GM18498 (cell line): Measurements from ENCODE around the gene RIOK2.
A peak's percentile ranks its signal among the peaks of the same experiment; 100 is the strongest.

Experiments
- ATAC-seq: cut with Tn5 transposase; IDR thresholded peaks from one replicate; pipeline ENCODE4 v1.9.1; 2021; ENCODE audit warnings: mild to moderate bottlenecking, moderate library complexity; ENCODE audit not compliant: unreplicated experiment

RIOK2 gene

GRCh38 chr5:97131139-97131710, 51.8 kb downstream of the RIOK2 start:
- no peak for ATAC-seq

GRCh38 chr5:97127727-97128126, 55.3 kb downstream of the RIOK2 start:
- no peak for ATAC-seq

GRCh38 chr5:97125125-97125683, 57.8 kb downstream of the RIOK2 start:
- no peak for ATAC-seq

GRCh38 chr5:97124335-97124734, 58.7 kb downstream of the RIOK2 start:
- no peak for ATAC-seq

- no peak for ATAC-seq
Measured at GRCh38 chr5:97121848-97122247, 61.2 kb downstream of the RIOK2 start.

GRCh38 chr5:97120195-97120594, 62.9 kb downstream of the RIOK2 start:
- no peak for ATAC-seq

- no peak for ATAC-seq
Measured at GRCh38 chr5:97119007-97119390, 64.0 kb downstream of the RIOK2 start.

- peak; percentile 79 for ATAC-seq
Measured at GRCh38 chr5:97118261-97119006, 64.6 kb downstream of the RIOK2 start.

GRCh38 chr5:97115932-97116331, 67.1 kb downstream of the RIOK2 start:
- no peak for ATAC-seq

GRCh38 chr5:97112230-97112629, 70.8 kb downstream of the RIOK2 start:
- no peak for ATAC-seq

GRCh38 chr5:97111616-97112015, 71.4 kb downstream of the RIOK2 start:
- ATAC-seq = no peak

- no peak for ATAC-seq
Measured at GRCh38 chr5:97111004-97111403, 72.0 kb downstream of the RIOK2 start.
